Esophagus muscularis mucosa (tissue), 4 donors: Measurements from ENCODE around the gene PPARG. TPM values are rescaled to one million over a fixed set of nuclear protein-coding genes. Genes with fewer than 3 reads are reported as not detected.

Experiments
- DNase-seq: peaks from one replicate; pipeline ENCODE4 v3.0.0-alpha.2; 2017; ENCODE audit errors: extremely low spot score
- H3K27ac ChIP-seq, 4 donors: fragments of 200-600 bp; sonication (generic); replicated peaks in 1 of 4; 1 replicate in 3 of 4; 2 replicates in 1 of 4; pipeline ENCODE4 v1.5.1; 2016 to 2019; ENCODE audit warnings: mild to moderate bottlenecking in 1 of 4
- H3K27me3 ChIP-seq, 4 donors: fragments of 200-600 bp; sonication (generic); one replicate each; pipeline versions ENCODE4 v1.5.1 to v1.6.0; 2016 to 2019
- H3K36me3 ChIP-seq, 4 donors: fragments of 200-600 bp; sonication (generic); one replicate each; pipeline ENCODE4 v1.5.1; 2016 to 2019
- H3K4me1 ChIP-seq, 4 donors: fragments of 200-600 bp; sonication (generic); one replicate each; pipeline ENCODE4 v1.5.1; 2016 to 2019
- H3K4me3 ChIP-seq, 4 donors: fragments of 200-600 bp; sonication (generic); 1 replicate in 2 of 4; 2 replicates in 2 of 4; pipeline ENCODE4 v1.5.1; 2016 to 2019; ENCODE audit warnings: mild to moderate bottlenecking in 4 of 4, moderate library complexity in 1 of 4
- H3K9me3 ChIP-seq, 4 donors: fragments of 200-600 bp; sonication (generic); 1 replicate in 3 of 4; 2 replicates in 1 of 4; pipeline ENCODE4 v1.5.1; 2016 to 2019
- EP300 ChIP-seq: sonication (generic); formaldehyde crosslinking; IDR thresholded peaks from one replicate; pipeline ENCODE4 v1.6.1; 2017; ENCODE audit warnings: antibody characterized with exemption
- POLR2A ChIP-seq: fragments of 450-650 bp; IDR thresholded peaks from one replicate; pipeline ENCODE4 v1.6.1; 2017; ENCODE audit warnings: antibody characterized with exemption, moderate library complexity, mild to moderate bottlenecking, low read depth
- POLR2AphosphoS5 ChIP-seq, 2 donors: sonication (generic); formaldehyde crosslinking; IDR thresholded peaks; one replicate each; pipeline ENCODE4 v1.6.1; 2017; ENCODE audit warnings: antibody characterized with exemption in 2 of 2
- WGBS: methylation state at CpG from one replicate; pipeline ENCODE4 v1.1.5; 2018; 5-methylcytosine and 5-hydroxymethylcytosine counted together
- intact Hi-C: fragments of 100-400 bp; cut with DNase I; formaldehyde crosslinking; loops from one replicate; pipeline ENCODE4 v1.15.1; 2023
- total RNA-seq, 4 donors: library from RNA; depleted of rRNA; stranded (reverse); fragments of >200 nt; gene quantifications; one replicate each; pipeline versions ENCODE4 v1.1.0 to v1.2.1, GENCODE V29; 2016
- TF ChIP-seq, protein P1 (sequence below), 3 experiments: fragments of 200-600 bp in 2 of 3; fragments of 450-650 bp in 1 of 3; sonication (generic) in 2 of 3; IDR thresholded peaks; one replicate each; pipeline ENCODE4 v1.5.1; 2017 to 2019; ENCODE audit warnings: antibody characterized with exemption in 3 of 3, mild to moderate bottlenecking in 2 of 3, moderate library complexity in 1 of 3

Gene PPARG
- total RNA-seq, 4 donors from 2014 or later, result 3.7 to 10.6 (median 8.8) TPM

GRCh38 chr3:12460127-12460526 is 171.3 kb downstream of the PPARG start:
- H3K36me3 ChIP-seq, result no peaks in the 10 kb centered on the region
- H3K27ac ChIP-seq, result no peak overlapping the region
- TF ChIP-seq EP300, result no peak
- TF ChIP-seq POLR2AphosphoS5 (IDR thresholded peaks at IDR 0.05), result no peak
- TF ChIP-seq POLR2A, result no peak
- TF ChIP-seq, protein P1, sequence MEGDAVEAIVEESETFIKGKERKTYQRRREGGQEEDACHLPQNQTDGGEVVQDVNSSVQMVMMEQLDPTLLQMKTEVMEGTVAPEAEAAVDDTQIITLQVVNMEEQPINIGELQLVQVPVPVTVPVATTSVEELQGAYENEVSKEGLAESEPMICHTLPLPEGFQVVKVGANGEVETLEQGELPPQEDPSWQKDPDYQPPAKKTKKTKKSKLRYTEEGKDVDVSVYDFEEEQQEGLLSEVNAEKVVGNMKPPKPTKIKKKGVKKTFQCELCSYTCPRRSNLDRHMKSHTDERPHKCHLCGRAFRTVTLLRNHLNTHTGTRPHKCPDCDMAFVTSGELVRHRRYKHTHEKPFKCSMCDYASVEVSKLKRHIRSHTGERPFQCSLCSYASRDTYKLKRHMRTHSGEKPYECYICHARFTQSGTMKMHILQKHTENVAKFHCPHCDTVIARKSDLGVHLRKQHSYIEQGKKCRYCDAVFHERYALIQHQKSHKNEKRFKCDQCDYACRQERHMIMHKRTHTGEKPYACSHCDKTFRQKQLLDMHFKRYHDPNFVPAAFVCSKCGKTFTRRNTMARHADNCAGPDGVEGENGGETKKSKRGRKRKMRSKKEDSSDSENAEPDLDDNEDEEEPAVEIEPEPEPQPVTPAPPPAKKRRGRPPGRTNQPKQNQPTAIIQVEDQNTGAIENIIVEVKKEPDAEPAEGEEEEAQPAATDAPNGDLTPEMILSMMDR (IDR thresholded peaks at IDR 0.05), result no peak
- DNase-seq, result no peak
- H3K9me3 ChIP-seq, result no peaks in the 10 kb centered on the region
- peaks cover 0 to 10% (median 0%) of the 10 kb centered on the region in 4 donors for H3K4me1 ChIP-seq
- peaks cover 0 to 4% (median 0%) of the 10 kb centered on the region in 4 donors for H3K27me3 ChIP-seq
- WGBS, result 82% methylated on average over 3 of the region's 3 CpGs
- no peak overlapping the region for H3K4me3 ChIP-seq
- intact Hi-C loops, result no loop called here

- 87% methylated on average over 7 of the region's 7 CpGs for WGBS
- peaks cover 0 to 8% (median 0%) of the 10 kb centered on the region in 4 donors for H3K27me3 ChIP-seq
- intact Hi-C loops, result no loop called here
- peaks cover 0 to 10% (median 0%) of the 10 kb centered on the region in 4 donors for H3K4me1 ChIP-seq
- TF ChIP-seq POLR2A (no peak), EP300 (no peak), POLR2AphosphoS5 (IDR thresholded peaks at IDR 0.05) (no peak)
- TF ChIP-seq, protein P1 (IDR thresholded peaks at IDR 0.05), result no peak
- no peaks in the 10 kb centered on the region for H3K9me3 ChIP-seq
- no peak overlapping the region for H3K4me3 ChIP-seq
- no peak overlapping the region for H3K27ac ChIP-seq
- no peak for DNase-seq
- H3K36me3 ChIP-seq, result no peaks in the 10 kb centered on the region
Measured at GRCh38 chr3:12461097-12461649, 172.3 kb downstream of the PPARG start.

GRCh38 chr3:12462159-12462947 is 173.5 kb downstream of the PPARG start:
- DNase-seq, result no peak
- 60% methylated on average over 9 of the region's 9 CpGs for WGBS
- no peaks in the 10 kb centered on the region for H3K9me3 ChIP-seq
- peaks cover 0 to 10% (median 0%) of the 10 kb centered on the region in 4 donors for H3K4me1 ChIP-seq
- intact Hi-C loops, result no loop called here
- peaks cover 0 to 8% (median 0%) of the 10 kb centered on the region in 4 donors for H3K27me3 ChIP-seq
- H3K4me3 ChIP-seq, result no peak overlapping the region
- TF ChIP-seq POLR2A (no peak), POLR2AphosphoS5 (IDR thresholded peaks at IDR 0.05) (no peak), EP300 (no peak)
- TF ChIP-seq, protein P1 (IDR thresholded peaks at IDR 0.05), result no peak
- no peak overlapping the region for H3K27ac ChIP-seq
- no peaks in the 10 kb centered on the region for H3K36me3 ChIP-seq

DNA sequence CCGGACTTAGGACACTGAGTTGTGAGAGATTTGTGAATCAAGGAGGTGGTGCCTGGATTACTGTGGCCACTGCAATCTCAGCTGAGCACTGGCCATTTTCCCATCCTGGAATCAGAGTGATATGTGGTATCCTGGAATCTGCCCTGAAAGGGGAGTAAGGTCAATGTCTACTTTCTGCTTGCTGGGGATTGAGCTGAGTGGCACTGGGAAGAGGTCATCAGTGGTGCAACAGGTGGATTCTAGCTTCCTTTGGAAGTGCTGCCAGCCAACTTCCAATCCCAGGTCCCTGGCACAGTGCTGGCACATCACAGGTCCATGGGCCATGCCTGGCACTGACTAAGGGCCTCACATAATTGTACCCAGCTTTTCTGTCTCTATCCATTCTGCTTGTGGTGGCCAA is 174.8 kb downstream of the PPARG start:
- DNase-seq, result no peak
- 86% methylated on average over 1 of the region's 1 CpG for WGBS
- no peaks in the 10 kb centered on the region for H3K36me3 ChIP-seq
- intact Hi-C loops, result no loop called here
- no peaks in the 10 kb centered on the region for H3K9me3 ChIP-seq
- no peak overlapping the region for H3K4me3 ChIP-seq
- H3K27me3 ChIP-seq, result peaks cover 0 to 8% (median 0%) of the 10 kb centered on the region in 4 donors
- H3K4me1 ChIP-seq, result peaks cover 0 to 10% (median 0%) of the 10 kb centered on the region in 4 donors
- TF ChIP-seq POLR2A, result no peak
- TF ChIP-seq, protein P1 (IDR thresholded peaks at IDR 0.05), result no peak
- TF ChIP-seq POLR2AphosphoS5 (IDR thresholded peaks at IDR 0.05), result no peak
- TF ChIP-seq EP300, result no peak
- no peak overlapping the region for H3K27ac ChIP-seq
